Activated CD8-positive, alpha-beta memory T cell treated with anti-CD3 and anti-CD28 coated beads for 24 hours (primary cell): ENCODE data around the gene PITX1.
"Not testable (repeated sequence)": the region's sequence is repeated elsewhere in the genome, so short reads cannot be mapped to it uniquely, and the experiment has no call there.

Experiments used
- DNase-seq: peaks from one replicate; pipeline ENCODE4 v3.0.0-alpha.2; 2020

PITX1 gene

DNA sequence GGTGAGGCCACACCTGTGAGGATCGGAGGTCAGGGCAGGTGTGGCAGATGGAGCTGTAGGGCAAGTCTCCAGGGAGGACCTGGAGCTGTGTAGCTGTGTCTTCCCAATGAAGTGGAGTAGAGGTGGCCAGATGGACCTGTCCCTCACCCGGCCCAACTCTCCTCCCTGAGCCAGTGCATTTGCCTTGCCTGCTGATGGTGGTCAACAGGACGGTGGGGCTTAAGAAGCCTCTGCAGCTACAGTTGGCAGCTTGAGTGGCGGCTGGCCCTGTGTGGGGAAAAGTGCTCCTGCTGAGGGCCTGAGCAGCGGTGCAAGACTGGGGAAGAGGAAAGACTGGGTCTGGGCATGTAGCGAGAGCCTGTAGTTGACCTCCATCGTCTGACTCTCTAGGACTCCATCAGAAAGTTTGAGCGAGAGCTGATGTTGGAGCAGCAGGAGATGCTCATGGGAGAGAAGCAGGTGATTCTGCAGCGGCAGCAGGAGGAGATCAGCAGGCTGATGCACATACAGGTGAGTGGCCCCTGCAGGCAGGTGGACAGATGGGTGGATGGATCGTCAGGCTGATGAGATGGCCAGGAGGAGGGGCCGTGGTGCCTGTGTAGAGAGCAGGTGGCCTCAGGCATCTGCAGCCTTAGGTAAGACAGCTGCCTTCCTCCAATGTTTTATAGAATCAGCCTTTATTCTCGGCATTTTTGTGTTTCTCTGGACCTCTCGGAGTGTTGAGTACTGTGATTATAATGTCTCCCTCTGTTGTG is 24.9 kb downstream of the PITX1 start:
- DNase-seq, result peak; percentile 47

DNA sequence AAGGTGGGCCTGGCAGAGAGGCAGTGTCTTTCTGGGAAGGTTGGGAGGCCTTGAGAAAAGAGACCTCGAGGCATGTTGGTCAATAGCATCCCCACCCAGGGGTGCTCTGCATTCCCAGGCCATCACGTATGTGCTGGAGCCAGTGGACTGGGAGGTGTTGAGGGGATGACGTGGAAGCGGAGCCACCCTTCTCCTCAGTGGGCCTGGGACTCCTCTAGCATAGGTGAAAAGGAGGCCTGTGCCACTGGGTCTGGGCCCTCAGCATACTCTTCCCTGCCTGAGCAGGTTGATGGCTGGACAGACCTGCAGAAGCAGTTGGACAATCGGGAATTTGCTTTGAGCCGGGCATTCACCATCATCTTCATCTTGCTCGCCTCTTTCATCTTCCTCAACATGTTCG is 25.5 kb downstream of the PITX1 start:
- no peak for DNase-seq

DNA sequence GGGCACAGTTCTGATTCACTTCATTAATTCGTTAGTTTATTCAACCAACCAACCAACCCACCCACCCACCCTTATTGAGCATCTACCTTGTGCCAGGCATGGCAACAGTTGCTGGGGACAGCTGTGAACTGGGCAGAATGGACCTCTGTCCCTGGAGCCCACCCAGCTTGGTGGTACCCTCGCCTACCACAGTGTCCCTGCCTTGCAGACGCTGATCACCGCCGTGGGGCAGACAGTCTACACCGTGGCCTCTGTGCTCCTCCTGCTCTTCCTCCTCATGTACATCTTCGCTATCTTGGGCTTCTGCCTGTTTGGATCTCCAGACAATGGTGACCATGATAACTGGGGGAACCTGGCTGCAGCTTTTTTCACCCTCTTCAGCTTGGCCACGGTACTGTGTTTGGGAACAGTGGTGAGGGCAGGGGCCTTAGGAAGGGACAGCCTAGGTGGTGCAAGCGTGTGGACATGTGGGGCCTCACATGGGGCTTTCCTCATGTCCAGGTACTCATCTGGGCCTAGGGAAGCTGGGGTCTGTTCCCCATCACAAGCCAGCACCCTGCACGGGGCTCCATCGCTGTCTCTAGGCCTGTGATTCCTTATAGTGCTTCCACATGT is 26.2 kb downstream of the PITX1 start:
- peak; percentile 32 for DNase-seq

DNA sequence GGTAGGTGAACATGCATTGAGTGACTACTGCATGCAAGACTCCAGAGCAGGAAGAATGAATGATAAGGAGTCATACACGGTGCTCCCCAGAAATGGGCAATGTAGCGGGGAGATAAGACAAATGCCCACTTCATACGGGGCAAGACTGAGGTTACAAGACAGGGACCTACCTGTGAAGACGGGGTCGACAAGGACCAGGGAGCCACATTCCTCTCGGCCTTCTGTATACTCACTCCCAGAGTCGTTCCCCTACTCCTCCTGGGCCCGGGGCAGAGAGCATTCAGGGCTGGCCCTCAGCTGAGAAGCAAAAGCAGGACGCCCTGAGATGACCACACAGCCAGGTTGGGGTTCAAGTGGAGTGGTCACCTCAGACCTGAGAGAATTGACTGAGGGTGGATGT is 26.7 kb downstream of the PITX1 start:
- DNase-seq, result no peak

DNA sequence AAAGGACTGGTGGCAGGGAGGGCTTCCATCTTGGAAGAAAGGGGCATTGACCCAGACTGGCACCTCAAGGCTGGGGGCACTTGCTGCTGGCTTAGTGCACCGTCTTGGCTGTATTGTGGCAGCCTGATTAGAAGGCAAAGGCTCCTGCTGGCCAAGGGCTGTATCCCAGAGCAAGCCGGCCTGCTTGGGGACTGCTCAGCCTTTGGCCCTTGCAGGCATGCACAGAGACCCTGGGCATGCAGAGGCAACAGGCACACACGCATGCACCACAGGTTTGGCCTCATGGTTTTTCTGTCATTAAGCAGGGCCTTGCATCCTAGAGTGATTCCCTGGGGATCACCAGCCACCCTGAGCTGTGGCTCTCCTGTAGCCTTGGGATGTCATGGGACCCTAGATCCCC is 29.0 kb downstream of the PITX1 start:
- peak; percentile 24 for DNase-seq

DNA sequence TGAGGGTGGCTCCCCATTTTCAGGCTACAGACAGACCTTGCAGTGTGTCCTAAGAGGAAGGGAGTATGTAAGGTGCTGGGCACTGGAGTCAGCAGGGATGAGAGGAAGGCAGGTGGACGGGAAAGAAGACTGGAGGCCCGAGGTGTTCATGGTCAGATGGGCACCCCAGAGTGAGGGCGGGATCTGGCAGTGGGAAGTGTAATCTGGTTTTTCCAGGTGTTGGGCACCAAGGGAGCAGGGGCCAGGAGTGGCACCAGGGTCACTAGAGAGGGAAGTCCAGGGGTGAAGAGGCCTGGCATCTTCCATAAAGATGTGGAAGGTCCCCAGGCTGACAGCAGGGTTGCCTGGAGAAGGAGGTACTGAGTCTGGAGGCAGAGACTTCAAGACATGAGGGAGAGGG is 29.7 kb downstream of the PITX1 start:
- no peak for DNase-seq

DNA sequence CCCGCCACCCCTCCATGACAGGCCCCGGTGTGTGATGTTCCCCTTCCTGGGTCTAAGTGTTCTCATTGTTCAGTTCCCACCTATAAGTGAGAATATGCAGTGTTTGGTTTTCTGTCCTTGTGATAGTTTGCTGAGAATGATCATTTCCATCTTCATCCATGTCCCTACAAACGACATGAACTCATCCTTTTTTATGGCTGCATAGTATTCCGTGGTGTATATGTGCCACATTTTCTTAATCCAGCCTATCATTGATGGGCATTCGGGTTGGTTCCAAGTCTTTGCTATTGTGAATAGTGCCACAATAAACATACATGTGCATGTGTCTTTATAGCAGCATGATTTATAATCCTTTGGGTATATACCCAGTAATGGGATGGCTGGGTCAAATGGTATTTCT is 36.0 kb downstream of the PITX1 start:
- not testable (repeated sequence) for DNase-seq

DNA sequence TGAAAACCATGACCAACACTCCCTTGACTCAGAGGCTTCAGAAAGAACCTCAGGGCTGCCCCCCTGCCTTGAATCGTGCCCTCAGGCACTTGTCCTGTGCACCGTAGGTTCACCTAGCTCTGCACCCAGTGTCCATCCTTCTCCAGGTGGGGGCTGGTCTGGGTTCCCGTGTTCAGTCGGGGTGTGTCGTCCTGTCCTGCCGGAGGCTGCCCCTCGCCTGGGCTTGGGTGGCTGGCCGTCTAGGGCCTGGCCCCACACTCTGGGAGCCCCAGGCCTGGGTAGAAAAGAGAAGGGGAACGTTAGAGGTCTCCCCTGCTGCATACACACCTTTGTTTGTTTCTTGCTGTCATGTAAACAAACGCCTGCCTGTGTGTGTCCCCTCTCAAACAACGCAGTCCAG is 37.0 kb downstream of the PITX1 start:
- DNase-seq, result no peak

DNA sequence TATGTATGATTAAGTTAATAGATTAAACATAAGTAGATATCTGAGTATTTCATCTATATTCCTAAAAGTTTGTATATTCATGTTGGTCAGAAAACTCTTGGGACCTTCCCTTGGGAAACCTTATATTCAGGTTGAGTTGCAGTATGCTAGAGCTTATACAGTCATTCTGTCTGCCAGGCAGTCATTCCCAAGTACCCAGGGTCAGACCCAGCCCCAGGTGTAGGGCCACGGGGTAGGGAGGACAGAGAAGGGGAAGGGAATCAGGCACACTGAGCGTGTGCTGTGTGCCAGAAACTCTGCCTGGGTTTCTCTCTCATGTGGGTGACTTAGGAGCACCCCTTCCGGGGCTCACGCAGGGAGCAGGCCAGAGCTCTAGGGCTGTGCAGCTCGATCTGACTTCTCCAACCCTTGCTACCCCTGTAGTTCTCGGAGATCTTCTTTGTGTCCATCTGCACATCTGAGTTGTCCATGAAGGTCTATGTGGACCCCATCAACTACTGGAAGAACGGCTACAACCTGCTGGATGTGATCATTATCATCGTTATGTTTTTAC is 38.1 kb downstream of the PITX1 start:
- DNase-seq, result no peak

DNA sequence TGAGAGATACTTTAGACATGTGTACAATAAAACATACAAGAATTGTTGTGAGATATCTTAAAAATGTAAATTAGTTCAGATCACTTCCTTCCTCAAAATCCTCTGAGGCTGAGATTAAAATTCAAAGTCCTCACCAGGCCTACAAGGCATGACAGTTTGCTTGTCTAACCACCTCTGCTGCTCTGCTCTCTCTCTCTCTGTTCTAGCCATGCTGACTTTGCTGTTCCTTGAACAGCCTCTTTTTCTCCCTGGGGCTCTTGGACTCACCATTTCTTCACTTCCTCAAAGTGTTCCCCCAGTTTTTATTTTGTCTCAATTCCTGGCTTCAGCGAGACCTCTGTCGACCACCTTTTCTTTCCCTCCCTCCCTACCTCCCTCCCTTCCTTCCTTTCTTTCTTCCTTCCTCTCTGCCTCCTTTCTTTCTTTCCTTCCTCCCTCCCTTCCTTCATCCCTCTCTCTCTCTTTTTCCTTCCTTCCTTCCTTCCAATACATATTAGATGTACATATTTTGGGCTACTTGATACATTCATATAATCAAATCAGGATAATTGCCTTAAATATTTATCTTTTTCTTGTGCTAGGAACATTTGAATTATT is 39.4 kb downstream of the PITX1 start:
- no peak for DNase-seq

DNA sequence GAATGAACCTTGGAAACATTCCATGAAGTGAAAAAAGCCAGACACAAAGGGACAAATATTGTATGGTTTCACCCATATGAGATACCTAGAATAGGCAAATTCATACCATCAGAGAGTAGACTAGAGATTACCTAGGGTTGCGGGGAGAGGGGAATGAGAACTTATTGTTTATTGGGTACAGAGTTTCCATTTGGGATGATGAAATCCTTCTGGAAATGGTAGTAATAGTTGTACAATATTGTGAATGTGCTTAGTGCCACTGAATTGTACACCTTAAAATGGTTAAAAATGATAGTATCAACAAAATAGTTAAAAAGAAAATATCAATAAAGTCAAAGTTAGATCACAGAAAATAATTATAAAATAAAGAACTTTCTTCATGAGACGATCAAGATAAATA is 40.9 kb downstream of the PITX1 start:
- DNase-seq, result no peak

DNA sequence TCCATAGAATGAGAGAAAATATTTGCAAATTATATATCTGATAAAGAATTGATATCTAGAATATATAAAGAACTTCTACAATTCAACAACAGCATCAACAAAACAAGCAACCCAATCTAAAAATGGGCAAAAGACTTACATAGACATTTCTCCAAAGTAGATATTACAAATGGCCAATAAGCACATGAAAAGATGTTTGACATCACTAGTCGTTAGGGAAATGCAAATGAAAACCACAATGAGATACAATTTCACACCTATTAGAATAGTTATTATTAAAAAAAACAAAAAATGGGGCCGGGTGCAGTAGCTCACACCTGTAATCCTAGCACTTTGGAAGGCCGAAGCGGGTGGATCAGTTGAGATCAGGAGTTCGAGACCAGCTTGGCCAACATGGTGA is 41.9 kb downstream of the PITX1 start:
- DNase-seq, result no peak

DNA sequence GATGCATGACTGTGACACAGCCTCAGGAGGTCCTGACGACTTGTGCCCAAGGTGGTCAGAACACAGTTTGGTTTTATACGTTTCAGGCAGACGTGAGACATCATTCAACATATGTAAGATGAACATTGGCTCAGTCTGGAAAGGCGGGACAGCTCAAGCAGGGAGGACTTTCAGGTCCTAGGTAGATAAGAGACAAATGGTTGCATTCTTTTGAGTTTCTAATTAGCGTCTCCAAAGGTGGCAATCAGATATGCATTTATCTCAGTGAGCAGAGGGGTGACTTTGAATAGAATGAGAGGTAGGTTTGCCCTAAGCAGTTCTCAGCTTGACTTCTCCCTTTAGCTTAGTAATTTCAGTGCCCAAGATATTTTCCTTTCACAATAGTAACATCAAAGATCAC is 43.8 kb downstream of the PITX1 start:
- not testable (repeated sequence) for DNase-seq

DNA sequence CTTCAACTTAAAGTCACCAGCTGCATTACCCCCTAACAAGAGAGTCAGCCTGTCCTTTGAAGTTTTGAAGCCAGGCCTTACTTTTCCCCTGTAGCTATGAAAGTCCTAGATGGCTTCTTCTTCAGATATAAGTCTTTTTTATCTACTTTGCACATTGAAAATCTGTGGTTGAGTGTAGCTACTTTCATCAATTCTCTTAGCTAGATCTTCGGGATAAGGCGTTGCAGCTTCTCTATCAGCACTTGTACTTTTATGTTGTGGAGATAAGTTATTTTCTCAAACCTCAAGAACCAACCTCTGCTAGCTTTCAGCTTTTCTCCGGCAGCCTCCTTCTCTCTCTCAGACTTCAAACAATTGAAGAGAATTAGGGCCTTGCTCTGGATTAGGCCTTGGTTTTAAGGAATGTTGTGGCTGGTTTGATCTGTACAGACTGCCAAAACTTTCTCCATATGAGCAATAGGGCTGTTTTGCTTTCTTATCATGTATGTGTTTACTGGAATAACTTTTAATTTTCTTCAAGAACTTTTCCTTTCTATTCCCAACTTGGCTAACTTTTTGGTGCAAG is 44.7 kb downstream of the PITX1 start:
- DNase-seq, result no peak

DNA sequence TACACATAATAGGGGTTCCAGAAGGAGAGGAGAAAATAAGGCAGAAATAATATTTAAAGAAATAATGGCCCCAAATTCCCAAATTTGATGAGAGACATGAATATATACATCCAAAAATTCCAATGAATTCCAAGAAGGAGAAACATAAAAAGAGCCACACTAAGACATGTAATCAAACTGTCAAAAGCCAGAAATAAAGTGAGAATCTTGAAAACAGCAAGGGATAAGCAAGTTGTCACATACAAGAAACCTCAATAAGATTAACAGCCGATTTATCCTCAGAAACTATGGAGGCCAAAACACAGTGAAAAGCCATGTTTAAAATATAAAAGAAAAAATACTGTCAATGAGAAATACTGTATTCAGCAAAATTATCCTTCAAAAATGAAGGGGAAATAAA is 51.8 kb downstream of the PITX1 start:
- no peak for DNase-seq

DNA sequence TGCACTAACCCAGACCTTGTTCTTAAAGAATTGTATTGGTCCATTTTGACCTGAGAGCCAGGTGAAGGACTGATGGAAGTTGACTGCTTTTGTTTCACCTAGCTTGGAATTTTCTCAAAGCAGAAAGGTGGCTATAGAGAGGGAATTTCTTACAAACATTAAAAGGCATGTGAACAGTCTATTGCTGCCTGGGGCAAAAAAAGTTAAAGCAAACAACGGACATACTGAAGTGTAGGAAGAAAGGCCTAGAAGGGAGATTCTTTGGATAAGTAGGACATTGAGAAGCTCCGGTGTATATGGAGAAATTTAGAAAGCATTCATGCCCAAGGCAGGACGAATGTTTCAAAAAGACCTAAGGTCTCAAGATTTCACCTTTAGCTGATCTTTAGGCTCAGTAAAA is 54.6 kb downstream of the PITX1 start:
- DNase-seq, result no peak
